IPS DF 6.9 (cell line): ENCODE measurements around the gene EDA2R.
A peak's percentile ranks its signal among the peaks of the same experiment; 100 is the strongest.

Experiments
- DNase-seq: peaks from one replicate; pipeline ENCODE4 v3.0.0-alpha.2; 2013; ENCODE audit warnings: low read depth, low spot score
- H3K27ac ChIP-seq: one replicate; pipeline ENCODE4 v1.5.1; 2013; ENCODE audit warnings: low read length, control low read depth
- H3K27me3 ChIP-seq: 2 replicates; pipeline ENCODE4 v1.6.1; 2013; ENCODE audit warnings: mild to moderate bottlenecking, low read length; ENCODE audit not compliant: control insufficient read depth, insufficient read depth
- H3K36me3 ChIP-seq: 2 replicates; pipeline ENCODE4 v1.6.1; 2013; ENCODE audit warnings: low read length; ENCODE audit not compliant: control insufficient read depth, insufficient read depth
- H3K4me1 ChIP-seq: 2 replicates; pipeline ENCODE4 v1.6.1; 2013; ENCODE audit warnings: low read length; ENCODE audit not compliant: control insufficient read depth, insufficient read depth
- H3K4me3 ChIP-seq: 2 replicates; pipeline ENCODE4 v1.5.1; 2013; ENCODE audit warnings: mild to moderate bottlenecking, low read length
- H3K9me3 ChIP-seq: 2 replicates; pipeline ENCODE4 v1.6.1; 2013; ENCODE audit warnings: low read length, inconsistent platforms; ENCODE audit not compliant: control insufficient read depth, insufficient read depth
- WGBS: extraction: QIAGEN DNeasy Blood & Tissue Kit; methylation state at CpG from one replicate; pipeline ENCODE4 v1.1.7; 2013; ENCODE audit warnings: mixed read lengths, missing lambda C conversion rate; ENCODE audit not compliant: insufficient read length, insufficient coverage; 5-methylcytosine and 5-hydroxymethylcytosine counted together

The EDA2R gene

DNA sequence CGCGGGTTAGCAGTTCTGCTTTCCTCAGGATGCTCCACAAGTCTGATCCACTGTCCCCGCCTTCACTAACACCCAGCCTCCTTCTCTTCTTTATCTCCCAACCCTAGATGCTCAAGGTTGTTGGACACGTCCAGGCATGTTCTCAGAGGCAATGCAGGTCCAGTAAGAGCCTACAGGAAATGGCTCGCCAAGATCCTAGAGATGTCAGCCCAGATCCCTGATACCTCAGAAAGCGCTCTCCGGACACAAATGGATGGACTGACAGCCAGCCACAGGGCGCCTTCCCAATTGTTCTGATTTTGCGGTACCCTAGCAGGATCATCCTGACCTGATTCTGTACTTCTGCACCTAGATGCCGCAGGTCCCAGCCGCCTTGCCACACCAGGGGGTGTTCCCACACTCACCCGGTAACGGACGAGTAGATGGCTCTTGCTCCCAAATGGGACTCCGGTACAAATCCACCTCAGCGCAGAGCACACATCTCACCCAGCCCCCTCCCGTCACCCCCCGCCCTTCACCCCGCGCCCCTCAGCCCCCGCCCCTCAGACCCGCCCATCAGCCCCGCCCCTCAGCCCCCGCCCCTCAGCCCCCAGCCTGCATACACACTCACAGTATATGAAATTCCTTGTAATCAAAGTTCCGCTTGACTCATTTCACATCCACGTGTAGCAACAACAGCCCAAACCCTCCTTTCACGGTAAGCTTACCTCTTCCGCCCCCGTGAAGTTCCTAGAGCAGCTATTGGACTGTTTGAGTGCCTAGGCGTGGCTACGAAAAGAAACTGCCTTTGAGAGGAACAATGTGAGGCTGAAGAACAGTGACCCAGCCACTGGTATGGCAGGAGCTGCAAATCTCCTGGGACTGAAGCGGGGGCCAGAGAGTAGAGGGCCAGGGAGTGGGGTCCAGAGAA, at the start of gene EDA2R:
Gene EDA2R (minus strand): TSS at position 488 of the 910 bp plus-strand sequence. CDS start 23,058 bp downstream, outside the sequence.
- H3K4me3 ChIP-seq = peak within 1 kb of the TSS; percentile 39; the same call in 1 of the 2 replicates
- no peaks in the 10 kb centered on the region for H3K27me3 ChIP-seq
- peak; percentile 31 for DNase-seq
- no peak within 1 kb of the TSS for H3K27ac ChIP-seq
- no peaks in the 10 kb centered on the region for H3K36me3 ChIP-seq
- no peaks in the 10 kb centered on the region for H3K9me3 ChIP-seq
- WGBS = no CpG with 5 or more reads among the region's 32 CpGs
- H3K4me1 ChIP-seq = no peaks in the 10 kb centered on the region

GRCh38 chrX:66684196-66684595, 45.3 kb upstream of the EDA2R start:
- DNase-seq = no peak
- no peak overlapping the region for H3K27ac ChIP-seq
- H3K9me3 ChIP-seq = no peaks in the 10 kb centered on the region
- WGBS = no CpG with 5 or more reads among the region's 2 CpGs
- no peaks in the 10 kb centered on the region for H3K27me3 ChIP-seq
- H3K4me3 ChIP-seq = no peak overlapping the region
- no peaks in the 10 kb centered on the region for H3K36me3 ChIP-seq
- H3K4me1 ChIP-seq = no peaks in the 10 kb centered on the region

DNA sequence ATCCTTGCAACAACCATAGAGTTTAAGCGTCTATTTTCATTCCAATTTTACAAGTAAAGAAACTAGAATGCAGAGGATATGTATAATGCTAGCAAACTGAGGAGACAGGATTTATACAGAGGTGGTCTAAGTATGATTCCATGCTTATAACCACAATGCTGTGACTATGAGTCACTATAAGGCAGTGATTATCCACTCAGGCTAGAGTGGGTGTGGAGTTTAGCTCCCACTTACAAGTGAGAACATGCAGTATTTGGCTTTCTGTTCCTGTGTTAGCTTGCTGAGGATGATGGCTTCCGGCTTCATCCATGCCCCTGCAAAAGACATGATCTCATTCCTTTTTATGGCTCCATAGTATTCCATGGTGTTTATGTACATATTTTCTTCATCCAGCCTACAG, 41.6 kb upstream of the EDA2R start:
- no peaks in the 10 kb centered on the region for H3K36me3 ChIP-seq
- no peaks in the 10 kb centered on the region for H3K9me3 ChIP-seq
- H3K4me3 ChIP-seq = no peak overlapping the region
- no peak for DNase-seq
- H3K27ac ChIP-seq = no peak overlapping the region
- no peaks in the 10 kb centered on the region for H3K4me1 ChIP-seq
- no peaks in the 10 kb centered on the region for H3K27me3 ChIP-seq
- WGBS = no CpG with 5 or more reads among the region's 2 CpGs

- Histone ChIP-seq H3K4me1 (no peaks in the 10 kb centered on the region), H3K9me3 (no peaks in the 10 kb centered on the region), H3K27ac (no peak overlapping the region), H3K4me3 (no peak overlapping the region), H3K36me3 (no peaks in the 10 kb centered on the region), H3K27me3 (no peaks in the 10 kb centered on the region)
- no peak for DNase-seq
- no CpG with 5 or more reads among the region's 5 CpGs for WGBS
Measured at GRCh38 chrX:66677430-66677829, 38.6 kb upstream of the EDA2R start.

GRCh38 chrX:66676990-66677389, 38.1 kb upstream of the EDA2R start:
- Histone ChIP-seq H3K4me3 (no peak overlapping the region), H3K9me3 (no peaks in the 10 kb centered on the region), H3K27ac (no peak overlapping the region), H3K4me1 (no peaks in the 10 kb centered on the region), H3K36me3 (no peaks in the 10 kb centered on the region), H3K27me3 (no peaks in the 10 kb centered on the region)
- WGBS = no CpG with 5 or more reads among the region's 2 CpGs
- DNase-seq = no peak

- Histone ChIP-seq H3K9me3 (no peaks in the 10 kb centered on the region), H3K4me3 (no peak overlapping the region), H3K36me3 (no peaks in the 10 kb centered on the region), H3K27ac (no peak overlapping the region), H3K27me3 (no peaks in the 10 kb centered on the region), H3K4me1 (no peaks in the 10 kb centered on the region)
- no peak for DNase-seq
- WGBS = no CpG with 5 or more reads among the region's 1 CpG
Measured at GRCh38 chrX:66676413-66676812, 37.5 kb upstream of the EDA2R start.

GRCh38 chrX:66675541-66675940, 36.7 kb upstream of the EDA2R start:
- Histone ChIP-seq H3K4me3 (no peak overlapping the region), H3K4me1 (no peaks in the 10 kb centered on the region), H3K36me3 (no peaks in the 10 kb centered on the region), H3K27me3 (no peaks in the 10 kb centered on the region), H3K9me3 (no peaks in the 10 kb centered on the region), H3K27ac (no peak overlapping the region)
- no peak for DNase-seq
- no CpG with 5 or more reads among the region's 1 CpG for WGBS

- no peaks in the 10 kb centered on the region for H3K9me3 ChIP-seq
- no peaks in the 10 kb centered on the region for H3K4me1 ChIP-seq
- no peak overlapping the region for H3K27ac ChIP-seq
- no peak for DNase-seq
- no peaks in the 10 kb centered on the region for H3K36me3 ChIP-seq
- no peaks in the 10 kb centered on the region for H3K27me3 ChIP-seq
- H3K4me3 ChIP-seq = no peak overlapping the region
- WGBS = no CpG with 5 or more reads among the region's 2 CpGs
Measured at GRCh38 chrX:66674506-66674905, 35.6 kb upstream of the EDA2R start.

GRCh38 chrX:66672106-66672505, 33.2 kb upstream of the EDA2R start:
- no peaks in the 10 kb centered on the region for H3K36me3 ChIP-seq
- no peak overlapping the region for H3K4me3 ChIP-seq
- no peaks in the 10 kb centered on the region for H3K9me3 ChIP-seq
- WGBS = no CpG with 5 or more reads among the region's 1 CpG
- no peak overlapping the region for H3K27ac ChIP-seq
- no peaks in the 10 kb centered on the region for H3K4me1 ChIP-seq
- no peak for DNase-seq
- H3K27me3 ChIP-seq = no peaks in the 10 kb centered on the region

DNA sequence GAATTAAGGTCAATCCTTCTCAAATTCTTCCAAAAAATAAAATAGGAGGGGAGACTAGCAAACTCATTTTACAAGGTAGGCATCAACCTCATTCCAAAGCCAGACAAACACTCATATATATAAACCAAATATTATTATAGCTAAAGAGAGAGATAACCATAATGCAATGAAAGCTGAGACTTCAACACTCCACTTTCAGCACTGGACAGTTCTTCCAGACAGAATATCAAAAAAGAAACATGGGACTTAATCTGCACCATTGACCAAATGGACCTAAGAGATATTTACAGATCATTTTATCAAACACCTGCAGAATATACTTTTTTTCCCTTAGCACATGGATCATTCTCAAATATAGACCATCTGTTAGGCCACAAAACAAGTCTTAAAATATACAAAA, 15.5 kb upstream of the EDA2R start:
- H3K9me3 ChIP-seq = no peaks in the 10 kb centered on the region
- H3K27me3 ChIP-seq = no peaks in the 10 kb centered on the region
- no peak overlapping the region for H3K27ac ChIP-seq
- no peak overlapping the region for H3K4me3 ChIP-seq
- no peak for DNase-seq
- no peaks in the 10 kb centered on the region for H3K36me3 ChIP-seq
- H3K4me1 ChIP-seq = no peaks in the 10 kb centered on the region

DNA sequence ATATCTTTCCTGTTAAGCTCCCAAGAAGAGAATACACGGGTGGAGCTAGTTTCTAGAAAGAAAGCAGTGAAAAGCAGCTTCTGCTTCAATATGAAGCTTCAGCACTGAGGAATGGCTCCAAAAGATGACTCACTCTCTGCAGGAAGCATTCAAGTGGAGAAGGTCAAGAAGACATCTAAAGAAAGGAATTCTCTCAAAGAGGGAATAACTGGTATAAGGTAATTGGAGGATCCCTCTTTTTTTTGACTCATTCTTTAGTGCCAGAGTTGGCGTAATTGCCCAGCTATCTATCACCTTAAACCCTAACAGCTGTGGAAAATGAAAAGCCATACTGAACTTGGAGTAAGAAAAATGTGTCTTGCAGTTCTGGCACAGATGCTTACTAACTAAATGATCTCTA, 3.5 kb downstream of the EDA2R start:
- Histone ChIP-seq H3K9me3 (no peaks in the 10 kb centered on the region), H3K4me1 (no peaks in the 10 kb centered on the region), H3K27ac (no peak overlapping the region), H3K27me3 (no peaks in the 10 kb centered on the region), H3K4me3 (no peak overlapping the region), H3K36me3 (no peaks in the 10 kb centered on the region)
- WGBS = no CpG with 5 or more reads among the region's 2 CpGs
- no peak for DNase-seq
